HG02981 (cell line): ENCODE data around the gene RAB35.
"Not testable (repeated sequence)": the region's sequence is repeated elsewhere in the genome, so short reads cannot be mapped to it uniquely, and the experiment has no call there.

Experiments
- ATAC-seq: cut with Tn5 transposase; IDR thresholded peaks from one replicate; pipeline ENCODE4 v1.9.1; 2021; ENCODE audit warnings: mild to moderate bottlenecking, moderate library complexity; ENCODE audit not compliant: unreplicated experiment

The RAB35 gene

GRCh38 chr12:120064054-120064940 lies 52.3 kb downstream of the RAB35 start:
- no peak for ATAC-seq

- no peak for ATAC-seq
Measured at GRCh38 chr12:120062976-120063579, 53.5 kb downstream of the RAB35 start.

- ATAC-seq = no peak
Measured at GRCh38 chr12:120061575-120062214, 54.9 kb downstream of the RAB35 start.

DNA sequence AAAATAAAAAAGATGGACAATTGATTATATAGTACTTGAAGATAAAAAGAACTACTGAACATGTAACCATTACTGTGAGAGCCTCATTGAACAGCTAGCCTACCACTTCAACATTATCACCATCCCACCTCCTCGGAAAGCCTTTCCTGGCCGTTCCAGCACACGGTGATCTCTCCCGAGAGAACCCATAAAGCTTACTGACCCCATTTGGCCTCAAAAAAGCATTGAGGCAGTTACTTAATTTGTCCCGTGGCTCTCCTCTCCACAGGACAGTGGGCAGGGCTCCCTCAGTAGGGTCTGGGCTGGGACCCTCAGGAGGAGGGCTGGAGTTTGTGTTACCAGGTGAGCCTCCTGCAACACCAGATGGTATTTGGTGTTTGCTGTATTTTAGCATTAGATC lies 55.8 kb downstream of the RAB35 start:
- ATAC-seq = no peak

DNA sequence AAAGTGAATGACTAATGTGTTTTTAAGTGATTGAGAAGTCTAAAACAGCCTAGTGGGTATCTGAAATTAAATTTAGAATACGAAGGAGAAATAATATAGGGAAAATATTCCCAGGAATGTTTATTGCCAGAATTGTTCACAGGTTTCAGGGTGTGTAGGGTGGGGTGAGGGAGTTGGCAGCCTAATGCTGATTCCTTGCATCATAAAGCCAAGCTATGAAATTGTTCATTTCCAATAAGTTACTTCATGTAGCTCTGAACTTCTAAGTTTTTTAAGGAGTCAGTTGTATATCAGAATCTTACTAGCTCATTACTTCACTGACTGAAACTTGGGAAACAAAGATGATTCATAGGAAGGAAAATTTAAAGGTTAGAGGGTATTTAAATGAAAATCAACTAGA lies 56.4 kb downstream of the RAB35 start:
- ATAC-seq = no peak

GRCh38 chr12:120056739-120057138 lies 59.8 kb downstream of the RAB35 start:
- no peak for ATAC-seq

DNA sequence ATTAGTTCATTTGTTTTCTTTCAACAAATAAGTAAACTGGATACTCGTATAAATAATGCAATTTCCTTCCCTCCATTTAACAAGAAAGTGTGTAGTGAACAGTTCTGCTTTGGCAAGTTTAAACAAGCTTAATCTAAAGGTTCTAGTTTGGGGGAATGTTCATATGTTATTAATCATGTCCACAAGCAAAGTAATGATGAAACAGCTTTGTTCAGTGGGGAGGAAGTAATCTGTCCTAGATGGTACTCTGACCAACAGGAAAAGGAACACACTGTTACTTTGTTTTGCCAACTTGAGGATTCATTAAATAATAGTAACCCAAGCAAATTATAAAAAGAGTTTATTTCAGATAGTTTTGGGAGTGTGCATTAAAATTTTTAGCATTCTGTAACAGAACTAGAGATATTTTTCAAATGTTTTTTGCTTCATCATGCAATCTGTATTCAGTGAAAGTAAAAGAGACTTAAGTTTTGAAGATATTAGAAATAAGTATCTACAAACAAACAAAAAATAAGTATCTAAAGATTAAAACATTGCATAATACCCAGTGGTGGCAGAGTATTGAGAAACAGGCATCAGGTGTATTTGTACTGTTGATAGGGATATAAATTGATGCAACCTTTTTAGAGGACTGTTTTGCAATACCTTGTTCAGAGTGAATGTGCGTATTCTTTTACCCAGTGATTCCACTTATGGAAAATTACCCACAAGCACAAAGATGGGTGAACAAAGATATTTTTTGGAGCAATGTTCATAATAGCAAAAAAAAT lies 61.1 kb downstream of the RAB35 start:
- ATAC-seq = no peak

DNA sequence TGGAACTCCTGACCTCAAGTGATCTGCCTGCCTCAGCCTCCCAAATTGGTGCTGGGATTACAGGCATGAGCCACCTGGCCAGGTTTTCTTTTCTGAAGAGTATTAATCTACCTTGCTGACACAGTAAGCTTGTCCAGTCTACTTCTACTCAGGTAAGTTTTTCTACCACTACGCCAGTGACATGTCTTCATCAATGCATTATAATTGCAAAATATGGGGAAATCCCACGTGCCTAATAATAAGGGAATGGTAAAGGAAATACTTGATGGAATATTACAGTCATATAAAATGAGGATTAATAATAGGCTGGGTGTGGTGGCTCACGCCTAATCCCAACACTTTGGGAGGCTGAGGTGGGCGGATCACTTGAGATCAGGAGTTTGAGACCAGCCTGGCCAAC lies 62.3 kb downstream of the RAB35 start:
- no peak for ATAC-seq

- ATAC-seq = no peak
Measured at GRCh38 chr12:120051535-120051934, 65.0 kb downstream of the RAB35 start.

DNA sequence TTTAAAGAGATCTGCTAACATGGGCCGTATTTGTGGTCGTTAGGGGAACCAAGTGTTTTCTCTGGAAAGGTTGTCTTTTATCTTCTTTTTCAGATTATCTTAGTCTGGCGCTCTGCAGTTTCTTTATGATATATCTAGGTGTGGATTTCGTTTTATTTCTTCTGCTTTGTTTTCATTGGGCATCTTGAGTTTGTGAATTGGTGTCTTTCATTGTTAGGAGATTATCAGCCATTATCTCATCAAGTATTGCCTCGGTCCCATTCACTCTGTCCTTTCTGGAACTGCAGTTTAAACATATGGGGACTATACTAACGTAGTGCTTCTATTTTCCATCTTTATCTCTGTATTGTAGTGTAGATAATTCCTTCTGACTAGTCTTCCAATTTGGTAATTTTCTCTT lies 67.1 kb downstream of the RAB35 start:
- ATAC-seq = no peak

GRCh38 chr12:120048263-120048662 lies 68.3 kb downstream of the RAB35 start:
- ATAC-seq = no peak

DNA sequence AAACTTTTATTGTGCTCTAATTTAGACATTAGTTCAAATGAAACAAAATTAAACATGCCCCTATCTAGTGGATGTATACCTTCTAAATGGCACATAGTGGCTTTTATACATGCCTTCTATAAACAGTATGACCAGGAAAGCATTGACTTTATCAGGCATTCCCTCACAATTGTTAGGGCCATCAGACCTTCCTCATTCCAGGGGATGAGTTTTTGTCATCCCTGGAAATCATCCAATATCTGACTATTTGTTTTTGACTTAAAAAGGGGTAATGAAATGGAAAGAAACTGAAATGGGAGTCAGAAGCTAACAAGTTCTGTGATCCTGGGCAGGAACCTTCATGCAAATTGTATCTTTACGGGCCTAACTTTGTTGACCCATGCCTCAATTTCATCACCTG lies 69.5 kb downstream of the RAB35 start:
- ATAC-seq = no peak

GRCh38 chr12:120045367-120045766 lies 71.2 kb downstream of the RAB35 start:
- not testable (repeated sequence) for ATAC-seq
